ENCODE data around the gene CRYGS. TPM values are rescaled to one million over a fixed set of nuclear protein-coding genes. Genes with fewer than 3 reads are reported as not detected.
"Not testable (repeated sequence)": the region's sequence is repeated elsewhere in the genome, so short reads cannot be mapped to it uniquely, and the experiment has no call there.

CRYGS gene
- total RNA-seq, 1 donor from 2014 or later = 3.9 TPM

DNA sequence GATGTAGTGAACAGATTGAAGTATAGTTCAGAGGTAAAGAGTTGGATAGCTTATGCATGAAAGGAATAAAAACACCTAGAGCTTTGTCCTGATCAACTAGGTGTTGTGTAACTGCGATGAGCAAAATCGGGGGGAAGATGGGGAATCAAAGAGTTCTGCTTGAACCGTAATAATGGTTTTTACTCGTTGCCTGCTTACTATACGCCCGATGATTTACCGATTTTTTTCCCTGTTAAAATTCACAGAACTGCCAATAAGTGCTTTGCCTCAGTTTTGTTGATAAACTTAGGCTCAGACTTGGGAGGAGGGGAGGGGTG, 25.6 kb upstream of the CRYGS start:
- Mint-ChIP-seq H3K27me3 (no peaks in the 10 kb centered on the region), H3K27ac (peak overlapping the region; percentile 98)

DNA sequence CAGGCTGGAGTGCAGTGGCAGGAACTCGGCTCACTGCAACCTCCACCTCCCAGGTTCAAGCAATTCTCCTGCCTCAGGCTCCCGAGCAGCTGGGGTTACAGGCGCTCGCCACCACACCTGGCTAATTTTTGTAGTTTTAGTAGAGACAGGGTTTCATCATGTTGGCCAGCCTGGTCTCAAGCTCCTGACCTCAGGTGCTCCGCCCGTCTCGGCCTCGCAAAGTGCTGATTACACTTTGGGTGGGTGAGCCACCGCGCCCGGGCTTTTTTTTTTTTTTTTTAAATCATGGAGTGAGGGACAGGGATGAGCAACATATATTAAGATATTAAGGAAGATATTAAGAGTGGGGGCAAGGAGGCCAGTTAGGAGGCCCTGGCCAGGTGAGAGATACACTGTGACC, 25.2 kb upstream of the CRYGS start:
- not testable (repeated sequence) for H3K27me3 Mint-ChIP-seq; DNase-seq (ENCODE audit: low spot score, unreplicated experiment); H3K36me3 Mint-ChIP-seq (ENCODE audit: insufficient read depth); H3K27ac Mint-ChIP-seq; H3K9me3 Mint-ChIP-seq (ENCODE audit: low read depth)
- Mint-ChIP-seq H3K4me1 (ENCODE audit: low read depth) (peaks cover 26% of the 10 kb centered on the region), H3K4me3 (ENCODE audit: low read depth) (peak overlapping the region; percentile 92)

More for the DNA sequence above, 25.6 kb upstream of the CRYGS start:
- no peak for DNase-seq (ENCODE audit: low spot score, unreplicated experiment)
- Mint-ChIP-seq H3K4me1 (ENCODE audit: low read depth) (peaks cover 26% of the 10 kb centered on the region), H3K36me3 (ENCODE audit: insufficient read depth) (peaks cover 6% of the 10 kb centered on the region), H3K9me3 (ENCODE audit: low read depth) (no peaks in the 10 kb centered on the region), H3K4me3 (ENCODE audit: low read depth) (peak overlapping the region; percentile 92)
- TF ChIP-seq, protein P1, sequence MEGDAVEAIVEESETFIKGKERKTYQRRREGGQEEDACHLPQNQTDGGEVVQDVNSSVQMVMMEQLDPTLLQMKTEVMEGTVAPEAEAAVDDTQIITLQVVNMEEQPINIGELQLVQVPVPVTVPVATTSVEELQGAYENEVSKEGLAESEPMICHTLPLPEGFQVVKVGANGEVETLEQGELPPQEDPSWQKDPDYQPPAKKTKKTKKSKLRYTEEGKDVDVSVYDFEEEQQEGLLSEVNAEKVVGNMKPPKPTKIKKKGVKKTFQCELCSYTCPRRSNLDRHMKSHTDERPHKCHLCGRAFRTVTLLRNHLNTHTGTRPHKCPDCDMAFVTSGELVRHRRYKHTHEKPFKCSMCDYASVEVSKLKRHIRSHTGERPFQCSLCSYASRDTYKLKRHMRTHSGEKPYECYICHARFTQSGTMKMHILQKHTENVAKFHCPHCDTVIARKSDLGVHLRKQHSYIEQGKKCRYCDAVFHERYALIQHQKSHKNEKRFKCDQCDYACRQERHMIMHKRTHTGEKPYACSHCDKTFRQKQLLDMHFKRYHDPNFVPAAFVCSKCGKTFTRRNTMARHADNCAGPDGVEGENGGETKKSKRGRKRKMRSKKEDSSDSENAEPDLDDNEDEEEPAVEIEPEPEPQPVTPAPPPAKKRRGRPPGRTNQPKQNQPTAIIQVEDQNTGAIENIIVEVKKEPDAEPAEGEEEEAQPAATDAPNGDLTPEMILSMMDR (IDR thresholded peaks at IDR 0.05; ENCODE audit: unreplicated experiment) = no peak

DNA sequence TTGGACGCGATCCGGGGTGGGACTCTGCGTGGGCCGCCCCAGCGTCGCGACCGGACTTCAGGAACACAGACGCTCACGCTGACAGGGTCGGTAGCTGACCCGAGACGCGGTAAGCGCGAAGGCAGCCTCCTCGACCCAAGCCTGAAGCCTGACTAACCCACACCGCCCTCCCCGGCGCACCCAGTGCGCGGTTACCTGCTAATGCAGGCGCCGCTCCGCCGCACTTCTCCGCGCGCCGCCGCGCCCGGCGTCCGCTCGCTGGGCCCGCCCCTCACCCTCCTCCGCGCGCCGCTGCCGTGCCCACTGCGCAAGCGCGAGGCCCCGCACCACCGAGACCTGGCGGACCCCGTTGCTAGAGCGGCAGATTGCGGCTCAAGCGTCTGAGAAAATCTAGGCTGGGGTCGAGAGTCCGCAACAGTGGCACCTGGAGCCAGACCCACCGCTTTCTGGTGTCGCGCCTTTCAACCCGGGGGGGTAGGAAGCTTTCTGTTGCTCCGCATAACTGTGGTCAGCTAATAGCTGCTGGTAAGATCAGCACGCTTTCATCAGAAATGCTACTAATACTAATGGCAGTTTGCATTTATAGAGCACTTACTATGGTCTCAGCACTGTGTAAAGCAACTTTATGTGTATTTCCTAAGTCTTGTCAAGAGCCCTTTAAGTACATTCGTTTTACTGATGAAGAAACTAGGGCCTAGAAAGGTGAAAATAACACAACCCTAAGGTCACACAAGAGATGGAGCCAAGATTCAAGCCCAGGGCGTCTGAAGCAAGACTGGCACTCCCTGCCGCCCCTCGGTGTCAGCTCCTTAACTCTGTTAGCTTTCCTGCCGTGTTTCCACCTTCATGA, 23.1 kb upstream of the CRYGS start, which contains the start of gene TBCCD1:
Gene TBCCD1, minus strand, starts transcription at position 268 of the 850 bp plus-strand sequence. CDS start 3,010 bp downstream, outside the sequence.
- peak; percentile 98 for DNase-seq (ENCODE audit: low spot score, unreplicated experiment)
- Mint-ChIP-seq H3K4me1 (ENCODE audit: low read depth) (peaks cover 26% of the 10 kb centered on the region), H3K27ac (peak within 1 kb of the TSS; percentile 96), H3K4me3 (ENCODE audit: low read depth) (peak within 1 kb of the TSS; percentile 92), H3K36me3 (ENCODE audit: insufficient read depth) (peaks cover 2% of the 10 kb centered on the region), H3K27me3 (no peaks in the 10 kb centered on the region), H3K9me3 (ENCODE audit: low read depth) (no peaks in the 10 kb centered on the region)
- TF ChIP-seq, protein P1 (IDR thresholded peaks at IDR 0.05; ENCODE audit: unreplicated experiment) = no peak

DNA sequence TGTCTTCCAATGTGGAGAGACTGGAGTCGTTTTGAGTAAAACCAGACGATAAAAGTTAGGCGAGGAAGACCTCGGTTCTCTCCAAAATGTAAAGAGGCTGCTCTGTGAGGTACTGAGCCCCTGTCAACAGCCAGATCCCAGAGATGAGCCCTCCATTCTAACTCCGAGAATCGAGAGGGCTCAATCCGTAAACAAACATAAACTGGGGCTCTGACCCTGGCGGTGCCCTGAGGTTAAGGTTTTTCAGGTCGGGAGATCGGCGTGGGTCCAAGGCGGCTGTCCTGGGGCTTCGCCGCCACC, 22.5 kb upstream of the CRYGS start:
- Mint-ChIP-seq H3K27ac (peak overlapping the region; percentile 96), H3K27me3 (no peaks in the 10 kb centered on the region), H3K36me3 (ENCODE audit: insufficient read depth) (peaks cover 2% of the 10 kb centered on the region), H3K4me1 (ENCODE audit: low read depth) (peaks cover 26% of the 10 kb centered on the region), H3K9me3 (ENCODE audit: low read depth) (no peaks in the 10 kb centered on the region), H3K4me3 (ENCODE audit: low read depth) (peak overlapping the region; percentile 92)
- no peak for DNase-seq (ENCODE audit: low spot score, unreplicated experiment)
- TF ChIP-seq, protein P1 (IDR thresholded peaks at IDR 0.05; ENCODE audit: unreplicated experiment) = no peak

DNA sequence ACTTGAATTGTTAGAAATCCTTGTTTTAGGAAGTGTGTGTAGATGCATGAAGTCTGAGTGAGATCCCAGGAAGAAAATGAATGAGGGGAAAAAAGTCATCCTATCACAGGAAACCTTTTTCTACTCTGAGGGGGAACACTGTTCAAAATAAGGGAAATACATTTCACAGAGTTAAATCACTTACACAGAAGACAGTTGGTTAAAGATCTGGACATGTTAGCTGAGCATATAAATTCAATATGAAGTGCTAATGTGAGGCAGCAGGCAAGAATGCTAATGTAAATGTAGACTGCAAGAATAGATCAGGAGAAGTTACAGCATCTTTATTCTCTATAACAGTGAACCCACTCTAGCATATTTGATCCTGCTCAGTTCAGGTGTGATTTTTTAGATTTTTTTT, 20.4 kb upstream of the CRYGS start:
- DNase-seq (ENCODE audit: low spot score, unreplicated experiment) = no peak
- Mint-ChIP-seq H3K36me3 (ENCODE audit: insufficient read depth) (peaks cover 2% of the 10 kb centered on the region), H3K4me3 (ENCODE audit: low read depth) (no peak overlapping the region), H3K27ac (no peak overlapping the region), H3K27me3 (no peaks in the 10 kb centered on the region), H3K4me1 (ENCODE audit: low read depth) (peaks cover 14% of the 10 kb centered on the region), H3K9me3 (ENCODE audit: low read depth) (no peaks in the 10 kb centered on the region)
- TF ChIP-seq, protein P1 (IDR thresholded peaks at IDR 0.05; ENCODE audit: unreplicated experiment) = no peak
